Activated CD8-positive, alpha-beta T cell treated with anti-CD3 and anti-CD28 coated beads for 36 hours (primary cell): Measurements from ENCODE around the gene HSP90AB1. TPM values are rescaled to one million over a fixed set of nuclear protein-coding genes. Genes with fewer than 3 reads are reported as not detected.

Experiments
- ATAC-seq: fragments of 200-7000 bp; cut with Tn5 transposase; one replicate; pipeline ENCODE4 v1.10.0; 2021; ENCODE audit warnings: mild to moderate bottlenecking, moderate library complexity
- CTCF ChIA-PET: fragments of 350-600 bp; sonication (Branson Sonifier 250); formaldehyde crosslinking; loops from one replicate; lab custom pipeline; 2021; ENCODE audit warnings: antibody characterized with exemption; lab: Charles Lee
- POLR2A ChIA-PET: fragments of 350-600 bp; sonication (Branson Sonifier 250); formaldehyde crosslinking; loops from one replicate; lab custom pipeline; 2021; ENCODE audit warnings: antibody characterized with exemption; lab: Charles Lee
- DNase-seq: peaks from one replicate; pipeline ENCODE4 v3.0.0-alpha.2; 2020
- H3K27ac Mint-ChIP-seq: one replicate; pipeline ENCODE4 v1.8.0; 2021; ENCODE audit warnings: mild to moderate bottlenecking, mixed read lengths
- H3K27me3 Mint-ChIP-seq: one replicate; pipeline ENCODE4 v1.8.0; 2021; ENCODE audit warnings: mixed read lengths
- H3K36me3 Mint-ChIP-seq: one replicate; pipeline ENCODE4 v1.8.0; 2021; ENCODE audit warnings: low read depth, mixed read lengths
- H3K4me1 Mint-ChIP-seq: one replicate; pipeline ENCODE4 v1.8.0; 2021; ENCODE audit warnings: low read depth, mixed read lengths
- H3K4me3 Mint-ChIP-seq: one replicate; pipeline ENCODE4 v1.8.0; 2021; ENCODE audit warnings: mild to moderate bottlenecking, moderate library complexity, mixed read lengths
- H3K9me3 Mint-ChIP-seq: one replicate; pipeline ENCODE4 v1.8.0; 2021; ENCODE audit warnings: mixed read lengths
- intact Hi-C: fragments of 100-400 bp; cut with micrococcal nuclease; formaldehyde crosslinking; loops from one replicate; pipeline ENCODE4 v1.10.0; 2022
- total RNA-seq, 2 experiments: library from RNA; stranded (reverse); gene quantifications; one replicate each; pipeline ENCODE4 v1.2.3, GENCODE V29; 2021
- TF ChIP-seq, protein P1 (sequence below): fragments of 200-600 bp; IDR thresholded peaks from one replicate; pipeline ENCODE4 v1.8.0; 2022; ENCODE audit warnings: antibody characterized with exemption, mild to moderate bottlenecking

The HSP90AB1 gene
- total RNA-seq, 2 experiments from 2014 or later = 2,124 to 2,130 TPM

DNA sequence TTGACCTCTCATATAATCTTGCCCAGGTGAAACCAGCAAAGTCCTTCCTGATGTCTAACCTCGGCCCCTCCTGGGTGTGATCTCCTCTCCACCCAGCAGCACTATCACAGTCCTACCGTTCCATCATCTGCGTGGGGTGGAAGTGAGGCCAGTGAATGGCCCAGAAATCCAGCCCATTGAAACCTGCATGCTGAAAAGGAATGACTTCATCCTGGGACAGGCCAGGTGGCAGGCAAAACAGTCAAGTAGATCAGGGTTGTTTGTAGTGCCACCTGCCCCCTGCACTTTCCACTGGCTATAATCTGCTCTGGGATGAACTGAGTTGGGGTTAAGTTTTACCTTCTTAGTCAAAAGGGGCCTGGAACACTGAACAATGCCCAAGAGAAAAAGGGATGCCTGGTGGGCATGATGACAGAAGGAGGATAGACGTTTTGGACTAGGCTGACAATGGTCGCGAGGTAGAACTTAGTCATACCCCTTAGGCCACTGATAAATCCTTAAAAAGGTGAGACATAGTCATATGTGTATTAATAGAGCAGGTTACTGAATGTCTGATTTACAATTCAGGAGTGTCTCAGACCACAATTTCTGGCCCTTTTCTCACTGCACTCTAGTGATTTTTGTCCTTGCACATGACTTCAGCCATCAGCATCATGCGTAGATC is 8.1 kb upstream of the HSP90AB1 start:
- Mint-ChIP-seq H3K36me3 (peaks cover 7% of the 10 kb centered on the region), H3K4me3 (peak overlapping the region; percentile 76), H3K9me3 (no peaks in the 10 kb centered on the region), H3K27me3 (no peaks in the 10 kb centered on the region), H3K27ac (no peak overlapping the region), H3K4me1 (peaks cover 21% of the 10 kb centered on the region)
- ATAC-seq = no peak
- ChIA-PET CTCF (interaction anchor here (1.0 to 1.8 kb wide), 4 partner anchors 11 to 66 kb away, joined by 3 to 9 read pairs (median 4); no protein-coding TSS in a partner anchor), POLR2A (interaction anchor here (1.1 to 5.6 kb wide), 4 partner anchors 9 to 510 kb away, joined by 3 to 54 read pairs (median 22); partner anchors contain the start of genes HSP90AB1 and SLC29A1)
- intact Hi-C loops = loop anchor here (5.0 to 10.0 kb wide), 2 partner anchors 67 to 134 kb away; no protein-coding TSS in a partner anchor
- DNase-seq = no peak
- TF ChIP-seq, protein P1, sequence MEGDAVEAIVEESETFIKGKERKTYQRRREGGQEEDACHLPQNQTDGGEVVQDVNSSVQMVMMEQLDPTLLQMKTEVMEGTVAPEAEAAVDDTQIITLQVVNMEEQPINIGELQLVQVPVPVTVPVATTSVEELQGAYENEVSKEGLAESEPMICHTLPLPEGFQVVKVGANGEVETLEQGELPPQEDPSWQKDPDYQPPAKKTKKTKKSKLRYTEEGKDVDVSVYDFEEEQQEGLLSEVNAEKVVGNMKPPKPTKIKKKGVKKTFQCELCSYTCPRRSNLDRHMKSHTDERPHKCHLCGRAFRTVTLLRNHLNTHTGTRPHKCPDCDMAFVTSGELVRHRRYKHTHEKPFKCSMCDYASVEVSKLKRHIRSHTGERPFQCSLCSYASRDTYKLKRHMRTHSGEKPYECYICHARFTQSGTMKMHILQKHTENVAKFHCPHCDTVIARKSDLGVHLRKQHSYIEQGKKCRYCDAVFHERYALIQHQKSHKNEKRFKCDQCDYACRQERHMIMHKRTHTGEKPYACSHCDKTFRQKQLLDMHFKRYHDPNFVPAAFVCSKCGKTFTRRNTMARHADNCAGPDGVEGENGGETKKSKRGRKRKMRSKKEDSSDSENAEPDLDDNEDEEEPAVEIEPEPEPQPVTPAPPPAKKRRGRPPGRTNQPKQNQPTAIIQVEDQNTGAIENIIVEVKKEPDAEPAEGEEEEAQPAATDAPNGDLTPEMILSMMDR = no peak

GRCh38 chr6:44243345-44243744 is 3.6 kb upstream of the HSP90AB1 start:
- ChIA-PET CTCF (interaction anchor here (0.8 to 7.3 kb wide), 6 partner anchors 9 to 71 kb away, joined by 3 to 47 read pairs (median 9); partner anchors contain the start of genes SLC29A1 and SLC35B2), POLR2A (interaction anchor here (1.3 to 10.9 kb wide), 4 partner anchors 9 to 112 kb away, joined by 4 to 486 read pairs (median 68); partner anchors contain the start of genes NFKBIE, SLC29A1 and SLC35B2)
- no peak overlapping the region for H3K27ac Mint-ChIP-seq
- H3K4me1 Mint-ChIP-seq = peaks cover 15% of the 10 kb centered on the region
- H3K4me3 Mint-ChIP-seq = no peak overlapping the region
- TF ChIP-seq, protein P1 = no peak
- H3K36me3 Mint-ChIP-seq = peaks cover 17% of the 10 kb centered on the region
- intact Hi-C loops = no loop called here
- ATAC-seq (no peak), DNase-seq (no peak)
- H3K9me3 Mint-ChIP-seq = no peaks in the 10 kb centered on the region
- peaks cover 3% of the 10 kb centered on the region for H3K27me3 Mint-ChIP-seq

DNA sequence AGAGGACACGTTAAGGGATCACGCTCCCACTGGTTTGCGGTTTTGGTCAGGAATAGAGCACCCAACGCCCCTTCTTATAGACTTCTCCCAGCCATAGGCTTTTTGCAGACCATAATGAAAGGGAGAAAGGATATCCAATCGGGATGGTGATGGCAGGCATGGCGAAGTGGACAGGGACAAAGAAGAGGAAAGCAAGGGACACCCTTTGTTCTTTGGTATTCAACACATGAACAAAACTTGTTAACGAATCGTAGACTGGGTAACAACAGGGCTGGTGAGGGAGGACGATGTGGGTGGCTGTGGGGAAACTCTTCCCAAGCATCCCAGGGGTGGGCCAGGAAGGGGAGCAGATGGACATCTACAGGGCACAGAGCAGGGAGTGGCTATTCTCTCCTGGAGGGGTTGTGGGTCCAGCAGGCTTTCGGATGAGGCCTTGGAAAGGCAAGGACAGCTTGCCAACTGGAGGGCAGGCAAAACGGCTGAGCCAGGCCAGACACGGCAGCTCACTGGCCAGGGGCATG is 1.4 kb upstream of the HSP90AB1 start:
- H3K36me3 Mint-ChIP-seq = peaks cover 38% of the 10 kb centered on the region
- ATAC-seq (no peak), DNase-seq (no peak)
- H3K27ac Mint-ChIP-seq = peak overlapping the region; percentile 100
- POLR2A ChIA-PET = interaction anchor here (0.8 to 10.9 kb wide), 10 partner anchors 8 to 114 kb away, joined by 3 to 486 read pairs (median 13); partner anchors contain the start of genes MYMX, NFKBIE, SLC29A1 and SLC35B2
- TF ChIP-seq, protein P1 = no peak
- intact Hi-C loops = no loop called here
- peaks cover 27% of the 10 kb centered on the region for H3K4me1 Mint-ChIP-seq
- H3K27me3 Mint-ChIP-seq = peaks cover 3% of the 10 kb centered on the region
- no peaks in the 10 kb centered on the region for H3K9me3 Mint-ChIP-seq
- H3K4me3 Mint-ChIP-seq = peak overlapping the region; percentile 100
- CTCF ChIA-PET = interaction anchor here (0.9 to 7.3 kb wide), 11 partner anchors 10 to 149 kb away, joined by 3 to 47 read pairs (median 6); partner anchors contain the start of genes AARS2, SLC29A1 and SLC35B2

DNA sequence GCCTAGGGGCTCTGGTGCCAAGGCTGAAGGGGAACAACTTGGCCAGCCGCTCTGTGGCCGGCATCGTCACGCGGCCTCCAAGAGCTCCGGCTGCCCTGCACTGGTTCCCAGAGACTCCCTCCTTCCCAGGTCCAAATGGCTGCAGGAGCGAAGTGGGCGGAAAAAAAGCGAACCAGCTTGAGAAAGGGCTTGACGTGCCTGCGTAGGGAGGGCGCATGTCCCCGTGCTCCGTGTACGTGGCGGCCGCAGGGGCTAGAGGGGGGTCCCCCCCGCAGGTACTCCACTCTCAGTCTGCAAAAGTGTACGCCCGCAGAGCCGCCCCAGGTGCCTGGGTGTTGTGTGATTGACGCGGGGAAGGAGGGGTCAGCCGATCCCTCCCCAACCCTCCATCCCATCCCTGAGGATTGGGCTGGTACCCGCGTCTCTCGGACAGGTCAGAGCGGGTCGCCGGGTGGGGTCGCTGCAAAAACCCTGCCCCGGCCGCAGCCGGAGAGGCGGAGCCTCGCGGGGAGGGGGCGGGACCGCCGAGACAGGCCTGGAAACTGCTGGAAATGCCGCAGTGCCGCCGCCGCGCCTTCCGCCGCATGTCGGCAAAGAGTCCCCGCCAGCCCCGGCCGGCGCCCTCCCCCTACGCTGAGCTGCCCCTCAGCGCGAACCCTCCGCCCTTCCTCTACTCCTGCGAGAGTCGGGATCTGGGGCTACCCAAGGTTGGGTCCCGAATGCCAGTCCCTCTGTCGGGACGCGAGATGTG is 814 bp upstream of the HSP90AB1 start:
- CTCF ChIA-PET = interaction anchor here (1.0 to 7.3 kb wide), 11 partner anchors 11 to 150 kb away, joined by 3 to 47 read pairs (median 6); partner anchors contain the start of genes AARS2, SLC29A1 and SLC35B2
- intact Hi-C loops = no loop called here
- H3K36me3 Mint-ChIP-seq = peaks cover 45% of the 10 kb centered on the region

More for the DNA sequence above, 814 bp upstream of the HSP90AB1 start:
- ATAC-seq = peak; percentile 57
- TF ChIP-seq, protein P1 = no peak
- POLR2A ChIA-PET = interaction anchor here (0.6 to 10.9 kb wide), 30 partner anchors 8 to 1462 kb away, joined by 3 to 486 read pairs (median 5); partner anchors contain the start of genes CDC5L, MYMX, NFKBIE and SLC29A1
- Mint-ChIP-seq H3K4me3 (peak overlapping the region; percentile 100), H3K9me3 (no peaks in the 10 kb centered on the region), H3K27ac (peak overlapping the region; percentile 100), H3K27me3 (peaks cover 3% of the 10 kb centered on the region), H3K4me1 (peaks cover 33% of the 10 kb centered on the region)
- peak; percentile 89 for DNase-seq
